PC-9 (cell line): Measurements from ENCODE around the gene ATAD3A. TPM values are rescaled to one million over a fixed set of nuclear protein-coding genes. Genes with fewer than 3 reads are reported as not detected.

Source experiments
- BruUV-seq: library from RNA; stranded (reverse); fragments of 400-500 nt; replicated peaks from 2 replicates; lab custom pipeline; 2021; lab: Mats Ljungman, UMichigan
- CTCF ChIA-PET: fragments of 300-600 bp; sonication (Branson Sonifier 250); formaldehyde crosslinking; loops from one replicate; lab custom pipeline; 2022; ENCODE audit warnings: antibody characterized with exemption; lab: Charles Lee
- POLR2A ChIA-PET: fragments of 300-600 bp; sonication (Branson Sonifier 250); formaldehyde crosslinking; loops from one replicate; lab custom pipeline; 2022; ENCODE audit warnings: antibody characterized with exemption; ENCODE audit not compliant: unreplicated experiment; lab: Charles Lee
- DNase-seq, 2 experiments: peaks; one replicate each; pipeline versions ENCODE4 v3.0.0 to v3.0.0-alpha.2; 2015 to 2022; ENCODE audit warnings: mixed read lengths in 1 of 2
- H2AFZ ChIP-seq: fragments of 200-600 bp; sonication (generic); 2 replicates; pipeline ENCODE4 v1.8.1; 2017; ENCODE audit warnings: antibody characterized with exemption
- H3F3A ChIP-seq: fragments of 200-600 bp; sonication (generic); 2 replicates; pipeline ENCODE4 v1.8.1; 2017; ENCODE audit warnings: antibody characterized with exemption, mild to moderate bottlenecking, low read depth; ENCODE audit not compliant: insufficient read depth
- H3K27ac ChIP-seq: fragments of 200-600 bp; sonication (generic); 2 replicates; pipeline ENCODE4 v1.6.1; 2016; ENCODE audit warnings: mixed run types
- H3K27me3 ChIP-seq: fragments of 200-600 bp; sonication (generic); 2 replicates; pipeline ENCODE4 v1.6.1; 2016; ENCODE audit warnings: low read depth, mixed run types; ENCODE audit not compliant: insufficient read depth
- H3K36me3 ChIP-seq: fragments of 200-600 bp; sonication (generic); 2 replicates; pipeline ENCODE4 v1.6.1; 2016; ENCODE audit warnings: low read depth, mixed run types
- H3K4me1 ChIP-seq: fragments of 200-600 bp; sonication (generic); replicated peaks from 2 replicates; pipeline ENCODE4 v1.6.1; 2016; ENCODE audit warnings: mixed run types; ENCODE audit not compliant: insufficient read depth
- H3K4me2 ChIP-seq: fragments of 200-600 bp; sonication (generic); 2 replicates; pipeline ENCODE4 v1.6.1; 2017; ENCODE audit warnings: mixed run types
- H3K4me3 ChIP-seq: fragments of 200-600 bp; sonication (generic); 2 replicates; pipeline ENCODE4 v1.6.1; 2016; ENCODE audit warnings: mixed run types
- H3K79me2 ChIP-seq: fragments of 200-600 bp; sonication (generic); 2 replicates; pipeline ENCODE4 v1.6.1; 2017; ENCODE audit warnings: low read depth, mixed run types
- H3K9me2 ChIP-seq: fragments of 200-600 bp; sonication (generic); 2 replicates; pipeline ENCODE4 v1.8.1; 2017; ENCODE audit warnings: mild to moderate bottlenecking; ENCODE audit not compliant: insufficient read depth
- H3K9me3 ChIP-seq: fragments of 200-600 bp; sonication (generic); 2 replicates; pipeline ENCODE4 v1.8.1; 2016; ENCODE audit warnings: low read depth; ENCODE audit not compliant: insufficient read depth
- H4K20me1 ChIP-seq: fragments of 200-600 bp; sonication (generic); 2 replicates; pipeline ENCODE4 v1.8.1; 2017; ENCODE audit not compliant: insufficient read depth
- CTCF ChIP-seq: fragments of 200-600 bp; sonication (generic); conservative IDR thresholded peaks from 2 replicates; pipeline ENCODE4 v1.6.1; 2017; ENCODE audit warnings: mixed run types, antibody characterized with exemption, mild to moderate bottlenecking, moderate library complexity
- EZH2 ChIP-seq: fragments of 200-600 bp; sonication (generic); IDR thresholded peaks from 2 replicates; pipeline ENCODE4 v1.8.0; 2017; ENCODE audit warnings: antibody characterized with exemption, low read depth
- intact Hi-C: fragments of 100-400 bp; cut with micrococcal nuclease; formaldehyde crosslinking; loops from one replicate; pipeline ENCODE4 v1.10.0; 2022; ENCODE audit not compliant: unreplicated experiment
- total RNA-seq: library from RNA; stranded (reverse); gene quantifications from 2 replicates; pipeline ENCODE4 v1.2.3, GENCODE V29; 2021

ATAD3A gene
- total RNA-seq, 1 experiment from 2014 or later = 43.6 TPM

GRCh38 chr1:1541956-1542765 lies 30.2 kb downstream of the ATAD3A start:
- Histone ChIP-seq H3F3A (peaks cover 39% of the 10 kb centered on the region), H3K9me3 (no peaks in the 10 kb centered on the region), H3K27ac (no peak overlapping the region), H2AFZ (no peak overlapping the region), H3K4me3 (no peak overlapping the region), H3K27me3 (no peaks in the 10 kb centered on the region), H3K4me2 (no peak overlapping the region), H3K36me3 (peaks cover 3% of the 10 kb centered on the region; the same call in 1 of the 2 replicates), H3K9me2 (no peaks in the 10 kb centered on the region), H3K4me1 (no peaks in the 10 kb centered on the region), H4K20me1 (peaks cover 19% of the 10 kb centered on the region; the same call in 1 of the 2 replicates), H3K79me2 (no peaks in the 10 kb centered on the region)
- CTCF ChIA-PET = no interaction called here
- TF ChIP-seq EZH2 = no peak
- no peak for TF ChIP-seq CTCF
- no peak for DNase-seq
- intact Hi-C loops = no loop called here
- BruUV-seq = no TSS peak
- POLR2A ChIA-PET = no interaction called here

- H3K36me3 ChIP-seq = peaks cover 3% of the 10 kb centered on the region; the same call in 1 of the 2 replicates
- no peak overlapping the region for H3K4me3 ChIP-seq
- H2AFZ ChIP-seq = no peak overlapping the region
- H3K4me1 ChIP-seq = no peaks in the 10 kb centered on the region
- ChIA-PET POLR2A (no interaction called here), CTCF (no interaction called here)
- no peaks in the 10 kb centered on the region for H3K9me2 ChIP-seq
- no peak for DNase-seq
- no peaks in the 10 kb centered on the region for H3K27me3 ChIP-seq
- no peaks in the 10 kb centered on the region for H3K79me2 ChIP-seq
- no peaks in the 10 kb centered on the region for H3K9me3 ChIP-seq
- intact Hi-C loops = no loop called here
- TF ChIP-seq CTCF = no peak
- no peak for TF ChIP-seq EZH2
- BruUV-seq = no TSS peak
- no peak overlapping the region for H3K27ac ChIP-seq
- H3F3A ChIP-seq = peaks cover 38% of the 10 kb centered on the region
- H4K20me1 ChIP-seq = peaks cover 22% of the 10 kb centered on the region; the same call in 1 of the 2 replicates
- H3K4me2 ChIP-seq = no peak overlapping the region
These were observed 31.1 kb downstream of the ATAD3A start for GRCh38 chr1:1542766-1543705.

GRCh38 chr1:1543706-1544099 lies 31.7 kb downstream of the ATAD3A start:
- no peak for DNase-seq
- H3K4me2 ChIP-seq = no peak overlapping the region
- no peak for TF ChIP-seq CTCF
- TF ChIP-seq EZH2 = no peak
- no peak overlapping the region for H3K27ac ChIP-seq
- H3K9me2 ChIP-seq = no peaks in the 10 kb centered on the region
- POLR2A ChIA-PET = no interaction called here
- no peaks in the 10 kb centered on the region for H3K79me2 ChIP-seq
- CTCF ChIA-PET = no interaction called here
- H4K20me1 ChIP-seq = peaks cover 29% of the 10 kb centered on the region; the same call in 1 of the 2 replicates
- no peaks in the 10 kb centered on the region for H3K9me3 ChIP-seq
- H3K36me3 ChIP-seq = peaks cover 3% of the 10 kb centered on the region; the same call in 1 of the 2 replicates
- H2AFZ ChIP-seq = no peak overlapping the region
- no peaks in the 10 kb centered on the region for H3K4me1 ChIP-seq
- no TSS peak for BruUV-seq
- no peaks in the 10 kb centered on the region for H3K27me3 ChIP-seq
- H3K4me3 ChIP-seq = no peak overlapping the region
- H3F3A ChIP-seq = peaks cover 31% of the 10 kb centered on the region
- intact Hi-C loops = no loop called here
